Prostate gland (tissue), 2 donors: ENCODE data around the gene RNF10.

ENCODE experiments used
- POLR2A ChIP-seq: fragments of 450-650 bp; IDR thresholded peaks from one replicate; pipeline ENCODE4 v1.6.1; 2016; ENCODE audit warnings: antibody characterized with exemption, mild to moderate bottlenecking
- TF ChIP-seq, protein P1 (sequence below), 4 experiments: fragments of 200-600 bp in 2 of 4; fragments of 450-650 bp in 2 of 4; sonication (generic) in 2 of 4; IDR thresholded peaks; 1 replicate in 3 of 4; 2 replicates in 1 of 4; pipeline ENCODE4 v1.5.1; 2016 to 2019; ENCODE audit warnings: antibody characterized with exemption in 4 of 4, mild to moderate bottlenecking in 2 of 4, moderate library complexity in 2 of 4

DNA sequence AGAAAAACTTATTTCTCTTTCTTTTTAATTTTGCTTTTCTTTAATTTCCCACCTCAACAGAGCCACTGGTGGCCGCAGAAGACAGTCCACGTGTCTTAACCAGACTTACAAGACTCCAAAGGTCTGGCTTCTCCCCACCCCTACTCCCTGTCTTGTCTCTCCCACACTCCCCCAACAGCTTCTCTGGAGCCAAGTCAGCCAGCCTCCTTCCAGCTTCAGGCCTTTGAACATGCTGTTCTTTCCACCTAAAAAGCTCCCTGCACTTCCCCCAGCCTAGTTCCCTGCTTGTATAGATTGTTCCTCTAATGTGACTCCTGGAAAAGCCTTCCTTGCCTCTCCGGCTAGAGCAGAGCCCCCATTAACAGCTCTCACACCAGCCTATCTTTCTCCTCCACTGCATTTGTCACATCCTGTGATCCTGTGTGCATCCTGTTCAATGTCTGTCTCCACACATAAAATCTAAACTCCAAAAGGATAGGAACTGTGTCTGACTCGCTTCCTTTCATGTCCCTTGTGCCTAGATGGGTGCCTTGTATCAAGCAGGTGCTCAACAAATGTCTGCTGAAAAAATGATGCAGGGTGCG is 46.0 kb upstream of the RNF10 start:
- TF ChIP-seq, protein P1, sequence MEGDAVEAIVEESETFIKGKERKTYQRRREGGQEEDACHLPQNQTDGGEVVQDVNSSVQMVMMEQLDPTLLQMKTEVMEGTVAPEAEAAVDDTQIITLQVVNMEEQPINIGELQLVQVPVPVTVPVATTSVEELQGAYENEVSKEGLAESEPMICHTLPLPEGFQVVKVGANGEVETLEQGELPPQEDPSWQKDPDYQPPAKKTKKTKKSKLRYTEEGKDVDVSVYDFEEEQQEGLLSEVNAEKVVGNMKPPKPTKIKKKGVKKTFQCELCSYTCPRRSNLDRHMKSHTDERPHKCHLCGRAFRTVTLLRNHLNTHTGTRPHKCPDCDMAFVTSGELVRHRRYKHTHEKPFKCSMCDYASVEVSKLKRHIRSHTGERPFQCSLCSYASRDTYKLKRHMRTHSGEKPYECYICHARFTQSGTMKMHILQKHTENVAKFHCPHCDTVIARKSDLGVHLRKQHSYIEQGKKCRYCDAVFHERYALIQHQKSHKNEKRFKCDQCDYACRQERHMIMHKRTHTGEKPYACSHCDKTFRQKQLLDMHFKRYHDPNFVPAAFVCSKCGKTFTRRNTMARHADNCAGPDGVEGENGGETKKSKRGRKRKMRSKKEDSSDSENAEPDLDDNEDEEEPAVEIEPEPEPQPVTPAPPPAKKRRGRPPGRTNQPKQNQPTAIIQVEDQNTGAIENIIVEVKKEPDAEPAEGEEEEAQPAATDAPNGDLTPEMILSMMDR (IDR thresholded peaks at IDR 0.05) = no peak
- no peak for TF ChIP-seq POLR2A
